Lung microvascular endothelial cell (primary cell): ENCODE data around the gene AMBP. TPM values are rescaled to one million over a fixed set of nuclear protein-coding genes. Genes with fewer than 3 reads are reported as not detected.

ENCODE experiments used
- DNase-seq, 2 donors: peaks; one replicate each; pipeline versions ENCODE4 v3.0.0 to v3.0.0-alpha.2; 2010; ENCODE audit warnings: low read depth in 2 of 2
- total RNA-seq: library from RNA; depleted of rRNA; stranded (reverse); fragments of >200 nt; gene quantifications from 2 replicates; pipeline ENCODE4 v1.2.1, GENCODE V29; 2014

Gene AMBP
- total RNA-seq, 1 donor from 2014 or later = not detected

- DNase-seq = peak in 1 of 2 donors; percentile 46
Observed at GRCh38 chr9:114112778-114113584, 34.9 kb upstream of the AMBP start.

- no peak for DNase-seq
Observed at GRCh38 chr9:114112325-114112724, 34.2 kb upstream of the AMBP start.

GRCh38 chr9:114110180-114110579, 32.1 kb upstream of the AMBP start:
- DNase-seq = no peak

- no peak for DNase-seq
Observed at GRCh38 chr9:114109124-114109523, 31.0 kb upstream of the AMBP start.

- peak; percentile 82 to 83 for DNase-seq
Observed at GRCh38 chr9:114108016-114108833, 30.1 kb upstream of the AMBP start.

GRCh38 chr9:114107286-114108001, 29.3 kb upstream of the AMBP start:
- no peak for DNase-seq

- DNase-seq = no peak
Observed at GRCh38 chr9:114105236-114105635, 27.1 kb upstream of the AMBP start.

- no peak for DNase-seq
Observed at GRCh38 chr9:114102484-114102883, 24.4 kb upstream of the AMBP start.

GRCh38 chr9:114100536-114100935, 22.4 kb upstream of the AMBP start:
- DNase-seq = peak in 1 of 2 donors; percentile 22

- no peak for DNase-seq
Observed at GRCh38 chr9:114099669-114100270, 21.7 kb upstream of the AMBP start.

- DNase-seq = no peak
Observed at GRCh38 chr9:114098936-114099668, 21.0 kb upstream of the AMBP start, which contains the start of gene KIF12. Gene KIF12, minus strand, starts transcription at chr9:114099292. Its CDS starts 16 bp downstream, at chr9:114099276.

GRCh38 chr9:114098021-114098935, 20.2 kb upstream of the AMBP start:
- peak; percentile 14 to 32 for DNase-seq

GRCh38 chr9:114097613-114098020, 19.5 kb upstream of the AMBP start:
- peak; percentile 41 to 62 for DNase-seq

- DNase-seq = no peak
Observed at GRCh38 chr9:114096866-114097612, 18.9 kb upstream of the AMBP start.

- no peak for DNase-seq
Observed at GRCh38 chr9:114096041-114096511, 18.0 kb upstream of the AMBP start.

- DNase-seq = no peak
Observed at GRCh38 chr9:114094971-114095370, 16.9 kb upstream of the AMBP start.

GRCh38 chr9:114093761-114094505, 15.8 kb upstream of the AMBP start:
- DNase-seq = no peak

GRCh38 chr9:114093031-114093471, 15.0 kb upstream of the AMBP start:
- no peak for DNase-seq
